CD8-positive, alpha-beta memory T cell (primary cell): ENCODE data around the gene HAPLN2. TPM values are rescaled to one million over a fixed set of nuclear protein-coding genes. Genes with fewer than 3 reads are reported as not detected.
A peak's percentile ranks its signal among the peaks of the same experiment; 100 is the strongest.
"Not testable (repeated sequence)": the region's sequence is repeated elsewhere in the genome, so short reads cannot be mapped to it uniquely, and the experiment has no call there.

Experiments used
- CTCF ChIA-PET: fragments of 350-600 bp; sonication (Branson Sonifier 250); formaldehyde crosslinking; loops from one replicate; lab custom pipeline; 2021; ENCODE audit warnings: antibody characterized with exemption; lab: Charles Lee
- POLR2A ChIA-PET: fragments of 350-600 bp; sonication (Branson Sonifier 250); formaldehyde crosslinking; loops from one replicate; lab custom pipeline; 2021; ENCODE audit warnings: antibody characterized with exemption; lab: Charles Lee
- DNase-seq, 5 donors: peaks; one replicate each; pipeline versions ENCODE4 v3.0.0 to v3.0.0-alpha.2; 2020 to 2022; ENCODE audit warnings: mixed read lengths in 1 of 5
- H3K27ac ChIP-seq: one replicate; pipeline ENCODE4 v1.7.0; 2013; ENCODE audit warnings: low read depth, mild to moderate bottlenecking, low read length, moderate library complexity
- H3K27me3 ChIP-seq: 2 replicates; pipeline ENCODE4 v1.7.0; 2013; ENCODE audit warnings: low read length, mild to moderate bottlenecking; ENCODE audit not compliant: insufficient read depth, poor library complexity, severe bottlenecking
- H3K36me3 ChIP-seq: 2 replicates; pipeline ENCODE4 v1.7.0; 2013; ENCODE audit warnings: mild to moderate bottlenecking, low read length, moderate library complexity; ENCODE audit not compliant: insufficient read depth
- H3K4me1 ChIP-seq: 2 replicates; pipeline ENCODE4 v1.7.0; 2013; ENCODE audit warnings: mild to moderate bottlenecking, low read length, moderate library complexity; ENCODE audit not compliant: insufficient read depth
- H3K4me3 ChIP-seq: 2 replicates; pipeline ENCODE4 v1.7.0; 2013; ENCODE audit warnings: mild to moderate bottlenecking, low read length
- H3K9me3 ChIP-seq: 2 replicates; pipeline ENCODE4 v1.7.0; 2013; ENCODE audit warnings: mild to moderate bottlenecking, low read length
- H3K27ac Mint-ChIP-seq, 8 donors: one replicate each; pipeline ENCODE4 v1.8.0; 2020 to 2021; ENCODE audit warnings: mixed read lengths in 8 of 8, mild to moderate bottlenecking in 6 of 8, inconsistent platforms in 3 of 8, moderate library complexity in 3 of 8
- H3K27me3 Mint-ChIP-seq, 2 donors: one replicate each; pipeline ENCODE4 v1.8.0; 2020 to 2021; ENCODE audit warnings: mixed read lengths in 2 of 2, mild to moderate bottlenecking in 1 of 2, moderate library complexity in 1 of 2
- H3K36me3 Mint-ChIP-seq, 3 donors: one replicate each; pipeline ENCODE4 v1.8.0; 2020 to 2021; ENCODE audit warnings: mixed read lengths in 3 of 3, inconsistent platforms in 1 of 3, mild to moderate bottlenecking in 1 of 3
- H3K4me1 Mint-ChIP-seq, 3 donors: one replicate each; pipeline ENCODE4 v1.8.0; 2020 to 2021; ENCODE audit warnings: mixed read lengths in 3 of 3, inconsistent platforms in 1 of 3, mild to moderate bottlenecking in 1 of 3
- H3K4me3 Mint-ChIP-seq, 7 donors: one replicate each; pipeline ENCODE4 v1.8.0; 2020 to 2021; ENCODE audit warnings: mixed read lengths in 7 of 7, mild to moderate bottlenecking in 6 of 7, moderate library complexity in 4 of 7, inconsistent platforms in 2 of 7
- H3K9me3 Mint-ChIP-seq, 5 donors: one replicate each; pipeline ENCODE4 v1.8.0; 2020 to 2022; ENCODE audit warnings: mixed read lengths in 5 of 5, mild to moderate bottlenecking in 3 of 5, moderate library complexity in 2 of 5, inconsistent platforms in 1 of 5
- polyA plus RNA-seq: library from polyadenylated mRNA; unstranded; fragments of 300-500 nt; fragmentation: Illumina TruSeq; gene quantifications from one replicate; pipeline ENCODE4 v1.2.3, GENCODE V29; 2021
- total RNA-seq, 2 experiments: library from RNA; stranded (reverse); gene quantifications; one replicate each; pipeline ENCODE4 v1.2.3, GENCODE V29; 2021

HAPLN2 gene
- total and polyA plus RNA-seq, 3 experiments from 2014 or later: not detected

GRCh38 chr1:156629823-156630449, 10.7 kb downstream of the HAPLN2 start:
- Mint-ChIP-seq H3K27me3 (peaks cover 31 to 69% of the 10 kb centered on the region in 2 donors), H3K9me3 (no peaks in the 10 kb centered on the region), H3K27ac (no peak overlapping the region), H3K36me3 (no peaks in the 10 kb centered on the region), H3K4me3 (no peak overlapping the region), H3K4me1 (peaks cover 5 to 9% (median 8%) of the 10 kb centered on the region in 3 donors)
- CTCF ChIA-PET: interaction anchor here (1.1 to 9.3 kb wide), 4 partner anchors 13 to 96 kb away, joined by 3 to 93 read pairs (median 5); partner anchors contain the start of gene BCAN
- no peaks in the 10 kb centered on the region for H3K9me3 ChIP-seq
- peaks cover 12% of the 10 kb centered on the region for H3K4me1 ChIP-seq
- no peak overlapping the region for H3K27ac ChIP-seq
- H3K27me3 ChIP-seq: peaks cover 28% of the 10 kb centered on the region
- no peak overlapping the region for H3K4me3 ChIP-seq
- no peak for DNase-seq
- POLR2A ChIA-PET: no interaction called here
- no peaks in the 10 kb centered on the region for H3K36me3 ChIP-seq

- H3K9me3 Mint-ChIP-seq, H3K4me3 Mint-ChIP-seq, H3K27ac Mint-ChIP-seq, H3K4me1 ChIP-seq, H3K27ac ChIP-seq, H3K36me3 ChIP-seq, H3K4me3 ChIP-seq, H3K9me3 ChIP-seq, DNase-seq, H3K4me1 Mint-ChIP-seq, H3K36me3 Mint-ChIP-seq, POLR2A ChIA-PET: not testable (repeated sequence)
- peaks cover 27% of the 10 kb centered on the region for H3K27me3 ChIP-seq
- H3K27me3 Mint-ChIP-seq: peaks cover 26 to 72% of the 10 kb centered on the region in 2 donors
- CTCF ChIA-PET: interaction anchor here (1.9 kb wide), 1 partner anchor 95 kb away, joined by 6 read pairs; no protein-coding TSS in a partner anchor
Observed at GRCh38 chr1:156631152-156631551, 11.9 kb downstream of the HAPLN2 start.

GRCh38 chr1:156632355-156632754, 13.1 kb downstream of the HAPLN2 start:
- no peaks in the 10 kb centered on the region for H3K9me3 Mint-ChIP-seq
- no peak overlapping the region for H3K4me3 ChIP-seq
- no peaks in the 10 kb centered on the region for H3K36me3 ChIP-seq
- peaks cover 31 to 68% of the 10 kb centered on the region in 2 donors for H3K27me3 Mint-ChIP-seq
- no peak overlapping the region for H3K4me3 Mint-ChIP-seq
- H3K27me3 ChIP-seq: peaks cover 22% of the 10 kb centered on the region
- no peak overlapping the region for H3K27ac Mint-ChIP-seq
- CTCF ChIA-PET: interaction anchor here (0.7 kb wide), 1 partner anchor 27 kb away, joined by 3 read pairs; no protein-coding TSS in a partner anchor
- no peaks in the 10 kb centered on the region for H3K4me1 Mint-ChIP-seq
- no peaks in the 10 kb centered on the region for H3K4me1 ChIP-seq
- H3K9me3 ChIP-seq: no peaks in the 10 kb centered on the region
- POLR2A ChIA-PET: no interaction called here
- no peak overlapping the region for H3K27ac ChIP-seq
- no peak for DNase-seq
- no peaks in the 10 kb centered on the region for H3K36me3 Mint-ChIP-seq

GRCh38 chr1:156638189-156638985, 19.2 kb downstream of the HAPLN2 start:
- Mint-ChIP-seq H3K4me1 (peaks cover 16 to 23% (median 16%) of the 10 kb centered on the region in 3 donors), H3K27ac (no peak overlapping the region), H3K9me3 (peaks cover 0 to 2% (median 0%) of the 10 kb centered on the region in 5 donors), H3K27me3 (peaks cover 53 to 82% of the 10 kb centered on the region in 2 donors), H3K36me3 (no peaks in the 10 kb centered on the region), H3K4me3 (no peak overlapping the region)
- no peaks in the 10 kb centered on the region for H3K36me3 ChIP-seq
- no peaks in the 10 kb centered on the region for H3K9me3 ChIP-seq
- POLR2A ChIA-PET: no interaction called here
- H3K27ac ChIP-seq: no peak overlapping the region
- peaks cover 8% of the 10 kb centered on the region for H3K4me1 ChIP-seq
- no peak for DNase-seq
- CTCF ChIA-PET: interaction anchor here (1.0 to 1.5 kb wide), 3 partner anchors 12 to 13 kb away, joined by 3 read pairs; no protein-coding TSS in a partner anchor
- H3K4me3 ChIP-seq: no peak overlapping the region
- peaks cover 62% of the 10 kb centered on the region for H3K27me3 ChIP-seq

GRCh38 chr1:156639601-156640101, 20.4 kb downstream of the HAPLN2 start:
- H3K4me1 ChIP-seq: peaks cover 18% of the 10 kb centered on the region
- DNase-seq: no peak
- no peaks in the 10 kb centered on the region for H3K36me3 Mint-ChIP-seq
- peak overlapping the region in 1 of 7 donors; percentile 41 for H3K4me3 Mint-ChIP-seq
- H3K27me3 ChIP-seq: peaks cover 66% of the 10 kb centered on the region
- CTCF ChIA-PET: no interaction called here
- POLR2A ChIA-PET: no interaction called here
- H3K4me1 Mint-ChIP-seq: peaks cover 20 to 29% (median 22%) of the 10 kb centered on the region in 3 donors
- no peak overlapping the region for H3K27ac ChIP-seq
- peaks cover 63 to 84% of the 10 kb centered on the region in 2 donors for H3K27me3 Mint-ChIP-seq
- H3K9me3 Mint-ChIP-seq: peaks cover 0 to 2% (median 0%) of the 10 kb centered on the region in 5 donors
- H3K36me3 ChIP-seq: no peaks in the 10 kb centered on the region
- no peak overlapping the region for H3K27ac Mint-ChIP-seq
- no peak overlapping the region for H3K4me3 ChIP-seq
- no peaks in the 10 kb centered on the region for H3K9me3 ChIP-seq

- H3K36me3 ChIP-seq: no peaks in the 10 kb centered on the region
- peak overlapping the region; percentile 22 to 86 (median 67) for H3K4me3 Mint-ChIP-seq
- H3K27ac Mint-ChIP-seq: peak overlapping the region in 1 of 8 donors; percentile 25
- no peaks in the 10 kb centered on the region for H3K9me3 ChIP-seq
- H3K4me1 ChIP-seq: peaks cover 18% of the 10 kb centered on the region
- peaks cover 20 to 34% (median 22%) of the 10 kb centered on the region in 3 donors for H3K4me1 Mint-ChIP-seq
- H3K36me3 Mint-ChIP-seq: no peaks in the 10 kb centered on the region
- ChIA-PET POLR2A (no interaction called here), CTCF (interaction anchor here (0.8 to 1.3 kb wide), 4 partner anchors 15 to 85 kb away, joined by 3 to 4 read pairs (median 3); no protein-coding TSS in a partner anchor)
- no peak overlapping the region for H3K27ac ChIP-seq
- H3K9me3 Mint-ChIP-seq: peaks cover 0 to 4% (median 0%) of the 10 kb centered on the region in 5 donors
- H3K4me3 ChIP-seq: no peak overlapping the region
- peaks cover 75 to 86% of the 10 kb centered on the region in 2 donors for H3K27me3 Mint-ChIP-seq
- no peak for DNase-seq
- H3K27me3 ChIP-seq: peaks cover 55% of the 10 kb centered on the region
Observed at GRCh38 chr1:156640842-156641706, 21.9 kb downstream of the HAPLN2 start.

GRCh38 chr1:156641761-156642264, 22.6 kb downstream of the HAPLN2 start, which contains the start of gene BCAN:
BCAN (plus strand) TSS chr1:156642117; CDS start chr1:156646055, 3,938 bp downstream.
- no peak within 1 kb of the TSS for H3K27ac ChIP-seq
- Mint-ChIP-seq H3K27ac (peak within 1 kb of the TSS in 1 of 8 donors; percentile 25), H3K4me3 (peak within 1 kb of the TSS; percentile 22 to 86 (median 71)), H3K36me3 (no peaks in the 10 kb centered on the region), H3K4me1 (peaks cover 20 to 34% (median 22%) of the 10 kb centered on the region in 3 donors), H3K27me3 (peaks cover 72 to 83% of the 10 kb centered on the region in 2 donors), H3K9me3 (peaks cover 0 to 4% (median 0%) of the 10 kb centered on the region in 5 donors)
- ChIA-PET CTCF (interaction anchor here (0.9 to 1.5 kb wide), 4 partner anchors 12 to 84 kb away, joined by 3 to 4 read pairs (median 4); no protein-coding TSS in a partner anchor), POLR2A (no interaction called here)
- H3K27me3 ChIP-seq: peaks cover 51% of the 10 kb centered on the region
- H3K36me3 ChIP-seq: no peaks in the 10 kb centered on the region
- no peak within 1 kb of the TSS for H3K4me3 ChIP-seq
- no peaks in the 10 kb centered on the region for H3K9me3 ChIP-seq
- DNase-seq: no peak
- peaks cover 18% of the 10 kb centered on the region for H3K4me1 ChIP-seq
